PC-3 (cell line): ENCODE results near the gene ST6GALNAC5. TPM values are rescaled to one million over a fixed set of nuclear protein-coding genes. Genes with fewer than 3 reads are reported as not detected.
"Not testable (repeated sequence)": the region's sequence is repeated elsewhere in the genome, so short reads cannot be mapped to it uniquely, and the experiment has no call there.

Experiments
- ATAC-seq: fragments of 200-7000 bp; cut with Tn5 transposase; 2 replicates; pipeline ENCODE4 v1.9.1; 2020; ENCODE audit warnings: mild to moderate bottlenecking, moderate library complexity
- BruUV-seq: library from RNA; stranded (reverse); fragments of 400-500 nt; replicated peaks from 2 replicates; lab custom pipeline; 2021; lab: Mats Ljungman, UMichigan
- CTCF ChIA-PET: fragments of 300-600 bp; sonication (Branson Sonifier 250); formaldehyde crosslinking; loops from one replicate; lab custom pipeline; 2022; ENCODE audit warnings: antibody characterized with exemption; lab: Charles Lee
- POLR2A ChIA-PET: fragments of 300-600 bp; sonication (Branson Sonifier 250); formaldehyde crosslinking; loops from one replicate; lab custom pipeline; 2022; ENCODE audit warnings: antibody characterized with exemption; ENCODE audit not compliant: unreplicated experiment; lab: Charles Lee
- DNase-seq: peaks from one replicate; pipeline ENCODE4 v3.0.0-alpha.2; 2015
- H2AFZ ChIP-seq: fragments of 300-600 bp; sonication (generic); 2 replicates; pipeline ENCODE4 v1.6.0; 2016; ENCODE audit warnings: antibody characterized with exemption, low read length
- H3F3A ChIP-seq: fragments of 300-600 bp; sonication (generic); one replicate; pipeline ENCODE4 v1.6.0; 2017; ENCODE audit warnings: antibody characterized with exemption, low read length, control low read depth, mild to moderate bottlenecking; ENCODE audit not compliant: unreplicated experiment
- H3K27ac ChIP-seq: fragments of 300-600 bp; sonication (generic); 2 replicates; pipeline ENCODE4 v1.5.1; 2016; ENCODE audit warnings: mild to moderate bottlenecking, low read length
- H3K27me3 ChIP-seq: fragments of 300-600 bp; sonication (generic); 2 replicates; pipeline ENCODE4 v1.6.1; 2016; ENCODE audit warnings: low read length, mixed read lengths
- H3K36me3 ChIP-seq: fragments of 300-600 bp; sonication (generic); 2 replicates; pipeline ENCODE4 v1.6.1; 2016; ENCODE audit warnings: low read depth, mixed run types, low read length, mixed read lengths
- H3K4me1 ChIP-seq: fragments of 300-600 bp; sonication (generic); 2 replicates; pipeline ENCODE4 v1.5.1; 2016; ENCODE audit warnings: low read length; ENCODE audit not compliant: insufficient read depth
- H3K4me2 ChIP-seq: fragments of 300-600 bp; sonication (generic); 2 replicates; pipeline ENCODE4 v1.6.0; 2016; ENCODE audit warnings: low read length
- H3K4me3 ChIP-seq: fragments of 300-600 bp; sonication (generic); 2 replicates; pipeline ENCODE4 v1.5.1; 2016; ENCODE audit warnings: mild to moderate bottlenecking, low read length, mixed read lengths
- H3K79me2 ChIP-seq: fragments of 300-600 bp; sonication (generic); 2 replicates; pipeline ENCODE4 v1.6.1; 2017; ENCODE audit warnings: low read length, mixed read lengths
- H3K9ac ChIP-seq: fragments of 300-600 bp; sonication (generic); 2 replicates; pipeline ENCODE4 v1.6.0; 2016; ENCODE audit warnings: mild to moderate bottlenecking, low read length
- H3K9me2 ChIP-seq: fragments of 300-600 bp; sonication (generic); replicated peaks from 2 replicates; pipeline ENCODE4 v1.6.1; 2016; ENCODE audit warnings: mixed run types, low read length, mixed read lengths
- H3K9me3 ChIP-seq: fragments of 300-600 bp; sonication (generic); 2 replicates; pipeline ENCODE4 v1.6.1; 2016; ENCODE audit warnings: low read length, mixed read lengths
- H4K20me1 ChIP-seq: fragments of 300-600 bp; sonication (generic); 2 replicates; pipeline ENCODE4 v1.6.1; 2016; ENCODE audit warnings: low read length, mixed read lengths
- CTCF ChIP-seq: fragments of 300-600 bp; sonication (generic); conservative IDR thresholded peaks from 2 replicates; pipeline ENCODE4 v1.5.1; 2017; ENCODE audit warnings: antibody characterized with exemption, low read depth, mild to moderate bottlenecking, low read length
- EZH2 ChIP-seq: fragments of 300-600 bp; sonication (generic); IDR thresholded peaks from one replicate; pipeline ENCODE4 v1.6.1; 2017; ENCODE audit warnings: antibody characterized with exemption, mild to moderate bottlenecking, low read length; ENCODE audit not compliant: unreplicated experiment
- EZH2phosphoT487 ChIP-seq: fragments of 300-600 bp; sonication (generic); IDR thresholded peaks from 2 replicates; pipeline ENCODE4 v1.6.1; 2018; ENCODE audit warnings: mild to moderate bottlenecking, antibody characterized with exemption, low read length, borderline replicate concordance
- intact Hi-C: fragments of 100-400 bp; cut with micrococcal nuclease; formaldehyde crosslinking; loops from 2 replicates; pipeline ENCODE4 v1.9.0; 2023
- total RNA-seq: library from RNA; depleted of rRNA; stranded (reverse); fragments of >200 nt; gene quantifications from 2 replicates; pipeline ENCODE4 v1.2.3, GENCODE V29; 2014

ST6GALNAC5 gene
- total RNA-seq, 1 experiment from 2014 or later = 0.36 TPM

GRCh38 chr1:76961820-76962207, 94.5 kb downstream of the ST6GALNAC5 start:
- Histone ChIP-seq H3K36me3 (no peaks in the 10 kb centered on the region), H2AFZ (no peak overlapping the region), H3K27me3 (no peaks in the 10 kb centered on the region), H3K4me1 (peaks cover 6% of the 10 kb centered on the region; the same call in 1 of the 2 replicates), H3F3A (no peaks in the 10 kb centered on the region), H3K4me3 (no peak overlapping the region), H4K20me1 (no peaks in the 10 kb centered on the region), H3K9ac (no peak overlapping the region), H3K27ac (no peak overlapping the region), H3K4me2 (no peak overlapping the region), H3K9me2 (no peaks in the 10 kb centered on the region), H3K9me3 (no peaks in the 10 kb centered on the region), H3K79me2 (no peaks in the 10 kb centered on the region)
- intact Hi-C loops = no loop called here
- CTCF ChIA-PET = no interaction called here
- ATAC-seq = no peak
- no peak for DNase-seq
- no TSS peak for BruUV-seq
- TF ChIP-seq EZH2phosphoT487 (no peak), EZH2 (no peak), CTCF (no peak)
- POLR2A ChIA-PET = no interaction called here

GRCh38 chr1:76981267-76981666, 114.0 kb downstream of the ST6GALNAC5 start:
- H3K9ac ChIP-seq, ATAC-seq, H3K79me2 ChIP-seq, BruUV-seq, POLR2A ChIA-PET, H3K4me2 ChIP-seq, H3K4me3 ChIP-seq, H4K20me1 ChIP-seq, H3K36me3 ChIP-seq, H3F3A ChIP-seq, H3K9me2 ChIP-seq, H3K9me3 ChIP-seq, CTCF ChIA-PET, intact Hi-C loops, H2AFZ ChIP-seq, H3K4me1 ChIP-seq, H3K27ac ChIP-seq, H3K27me3 ChIP-seq: not testable (repeated sequence)
- DNase-seq = peak; percentile 15

GRCh38 chr1:76989976-76990375, 122.7 kb downstream of the ST6GALNAC5 start:
- no peaks in the 10 kb centered on the region for H3K79me2 ChIP-seq
- H3K9me3 ChIP-seq = no peaks in the 10 kb centered on the region
- H3F3A ChIP-seq = no peaks in the 10 kb centered on the region
- no TSS peak for BruUV-seq
- H3K4me3 ChIP-seq = no peak overlapping the region
- ChIA-PET POLR2A (no interaction called here), CTCF (no interaction called here)
- no peak overlapping the region for H3K9ac ChIP-seq
- ATAC-seq = peak; percentile 64
- no peaks in the 10 kb centered on the region for H3K36me3 ChIP-seq
- no peak overlapping the region for H3K4me2 ChIP-seq
- no peaks in the 10 kb centered on the region for H3K9me2 ChIP-seq
- TF ChIP-seq EZH2 = no peak
- TF ChIP-seq EZH2phosphoT487 = no peak
- TF ChIP-seq CTCF = no peak
- DNase-seq = peak; percentile 23
- intact Hi-C loops = no loop called here
- peak overlapping the region; percentile 41 for H3K27ac ChIP-seq
- H2AFZ ChIP-seq = peak overlapping the region; percentile 44; the same call in 1 of the 2 replicates
- no peaks in the 10 kb centered on the region for H3K27me3 ChIP-seq
- no peaks in the 10 kb centered on the region for H4K20me1 ChIP-seq
- H3K4me1 ChIP-seq = peaks cover 6% of the 10 kb centered on the region; the same call in 1 of the 2 replicates
